HEK293 (cell line): ENCODE data around the gene THSD7A.

Experiments used
- CTCF ChIP-seq: fragments of 450-650 bp; formaldehyde crosslinking; IDR thresholded peaks from 2 replicates; pipeline ENCODE4 v1.5.1; 2016; ENCODE audit warnings: missing biosample characterization, missing genetic modification characterization
- SETDB1 ChIP-seq: IDR thresholded peaks from one replicate; pipeline ENCODE4 v1.6.1; 2017; ENCODE audit warnings: mild to moderate bottlenecking, low read length, moderate library complexity, mixed read lengths; ENCODE audit not compliant: insufficient read length
- ZNF10 ChIP-seq: fragments of 450-650 bp; formaldehyde crosslinking; IDR thresholded peaks from 2 replicates; pipeline ENCODE4 v1.5.1; 2017; ENCODE audit warnings: missing biosample characterization, missing genetic modification characterization
- ZNF138 ChIP-seq: fragments of 450-650 bp; formaldehyde crosslinking; IDR thresholded peaks from 2 replicates; pipeline ENCODE4 v1.5.1; 2016; ENCODE audit warnings: missing biosample characterization, missing genetic modification characterization, borderline replicate concordance
- ZSCAN23 ChIP-seq: fragments of 450-650 bp; formaldehyde crosslinking; IDR thresholded peaks from 2 replicates; pipeline ENCODE4 v1.5.1; 2016; ENCODE audit warnings: missing biosample characterization, missing genetic modification characterization

DNA sequence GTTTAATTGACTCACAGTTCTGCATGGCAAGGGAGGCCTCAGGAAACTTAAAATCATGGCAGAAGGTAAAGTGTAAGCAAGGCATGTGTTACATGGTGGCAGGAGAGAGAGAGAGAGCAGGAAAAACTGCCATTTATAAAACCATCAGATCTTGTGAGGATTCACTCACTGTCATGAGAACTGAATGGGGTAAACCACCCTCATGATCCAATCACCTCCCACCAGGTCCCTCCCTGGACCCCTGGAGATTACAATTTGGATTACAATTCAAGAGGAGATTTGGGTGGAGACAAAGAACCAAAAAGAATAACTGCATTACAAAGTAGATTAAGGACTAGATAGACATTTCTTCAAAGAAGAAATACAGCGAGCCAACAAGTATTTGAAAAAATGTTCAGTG is 324.1 kb downstream of the THSD7A start:
- TF ChIP-seq SETDB1 (no peak), ZSCAN23 (tag by site-specific recombination) (no peak), ZNF138 (tag by site-specific recombination) (no peak), CTCF (tag by site-specific recombination) (no peak), ZNF10 (tag by site-specific recombination) (no peak)
